ENCODE results near the gene CAPN10.

GRCh38 chr2:240614391-240614790 is 27.9 kb downstream of the CAPN10 start:
- no peak for TF ChIP-seq CTCF (IDR thresholded peaks at IDR 0.05)
- TF ChIP-seq POLR2A (IDR thresholded peaks at IDR 0.05): no peak

Measured in breast epithelium (tissue), 3 donors.